ENCODE results near the gene HTR2B.
"Not testable (repeated sequence)": the region's sequence is repeated elsewhere in the genome, so short reads cannot be mapped to it uniquely, and the experiment has no call there.

Gene HTR2B

DNA sequence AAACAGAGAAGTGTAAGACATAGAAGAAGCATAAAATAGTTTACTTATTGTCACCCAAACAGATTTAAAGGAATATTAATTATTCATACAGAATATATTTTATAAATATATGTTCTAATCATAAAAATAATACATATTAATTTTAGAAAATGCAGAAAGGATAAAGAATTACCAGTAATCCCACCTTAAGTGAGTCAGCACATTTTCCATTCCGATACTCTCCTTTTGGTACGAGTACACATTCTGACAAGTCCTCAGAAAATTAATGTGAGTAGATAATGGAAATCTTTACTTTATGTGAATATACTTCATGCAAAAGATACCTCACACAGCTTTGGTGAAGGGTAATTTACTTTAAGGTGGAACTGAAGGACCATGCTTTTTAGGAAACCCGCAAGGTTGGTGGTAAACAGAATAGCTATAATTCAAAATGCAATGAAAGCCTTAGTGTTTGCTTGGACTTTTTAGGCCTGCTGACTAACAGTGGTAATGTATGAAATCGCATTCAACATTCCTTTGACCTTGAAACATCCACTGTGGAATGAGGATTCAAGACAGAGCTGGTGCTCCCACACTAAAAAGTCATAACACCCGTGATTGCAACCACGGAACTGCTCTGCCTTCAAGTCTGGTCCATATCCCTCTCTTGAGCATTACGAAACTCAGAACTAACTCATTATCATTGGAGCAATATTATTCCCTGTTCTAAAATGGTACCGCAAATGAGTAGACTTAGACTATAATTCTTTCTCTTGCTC is 28.1 kb upstream of the HTR2B start:
- no peaks in the 10 kb centered on the region for H3K9me3 Mint-ChIP-seq
- no peaks in the 10 kb centered on the region for H3K4me1 Mint-ChIP-seq (ENCODE audit: low read depth)
- intact Hi-C loops (cut with micrococcal nuclease): no loop called here
- H3K4me3 Mint-ChIP-seq: no peak overlapping the region
- peaks cover 73% of the 10 kb centered on the region for H3K36me3 Mint-ChIP-seq (ENCODE audit: low read depth)
- H3K27me3 Mint-ChIP-seq: no peaks in the 10 kb centered on the region
- H3K27ac Mint-ChIP-seq: no peak overlapping the region

DNA sequence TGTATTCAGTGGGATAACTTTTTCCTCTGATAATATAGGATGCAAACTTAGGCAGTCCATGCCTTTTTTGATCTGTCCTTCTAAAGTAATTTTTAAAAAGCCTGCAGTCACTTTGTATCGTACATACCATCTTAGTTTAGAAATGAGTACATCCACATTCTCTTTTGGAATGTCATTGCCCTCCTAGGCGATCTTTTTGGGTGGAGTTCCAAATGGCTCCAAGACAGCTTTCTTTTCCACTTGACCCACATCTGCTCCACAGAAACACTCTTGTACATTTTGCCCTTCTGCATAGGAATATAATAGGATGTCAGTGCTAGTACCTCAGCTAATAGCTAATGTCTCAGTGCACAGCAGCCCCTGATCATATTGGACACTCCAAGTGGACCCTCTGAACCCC is 21.8 kb upstream of the HTR2B start:
- no peak overlapping the region for H3K27ac Mint-ChIP-seq
- no peaks in the 10 kb centered on the region for H3K27me3 Mint-ChIP-seq
- H3K36me3 Mint-ChIP-seq (ENCODE audit: low read depth): peaks cover 68% of the 10 kb centered on the region
- H3K9me3 Mint-ChIP-seq: no peaks in the 10 kb centered on the region
- intact Hi-C loops (cut with micrococcal nuclease): no loop called here
- no peaks in the 10 kb centered on the region for H3K4me1 Mint-ChIP-seq (ENCODE audit: low read depth)
- H3K4me3 Mint-ChIP-seq: no peak overlapping the region

DNA sequence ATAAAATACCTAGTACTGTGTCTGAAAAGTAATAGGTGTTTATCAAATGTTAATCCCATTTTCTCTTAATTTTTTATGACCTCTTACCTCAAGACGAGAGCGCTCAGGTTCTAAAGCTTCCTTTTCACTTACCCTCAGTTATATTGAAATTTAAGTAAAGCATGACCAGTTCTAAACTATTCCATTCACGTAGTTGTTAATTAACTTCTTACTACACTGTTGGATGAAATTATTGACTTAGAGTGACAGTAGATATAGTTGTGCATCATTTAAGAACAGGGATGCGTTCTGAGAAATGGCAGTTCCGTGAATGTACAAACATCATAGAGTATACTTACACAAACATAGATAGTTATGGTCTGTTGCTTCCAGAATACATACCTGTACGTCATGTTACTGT is 20.1 kb upstream of the HTR2B start:
- Mint-ChIP-seq H3K4me1 (ENCODE audit: low read depth) (no peaks in the 10 kb centered on the region), H3K27me3 (no peaks in the 10 kb centered on the region), H3K36me3 (ENCODE audit: low read depth) (peaks cover 75% of the 10 kb centered on the region), H3K9me3 (no peaks in the 10 kb centered on the region), H3K27ac (no peak overlapping the region), H3K4me3 (no peak overlapping the region)
- intact Hi-C loops (cut with micrococcal nuclease): no loop called here

- peaks cover 60% of the 10 kb centered on the region for H3K36me3 Mint-ChIP-seq (ENCODE audit: low read depth)
- H3K4me1 Mint-ChIP-seq (ENCODE audit: low read depth); H3K4me3 Mint-ChIP-seq; intact Hi-C loops (cut with micrococcal nuclease); H3K27me3 Mint-ChIP-seq; H3K9me3 Mint-ChIP-seq; H3K27ac Mint-ChIP-seq: not testable (repeated sequence)
Observed at GRCh38 chr2:231140808-231141207, 16.0 kb upstream of the HTR2B start.

DNA sequence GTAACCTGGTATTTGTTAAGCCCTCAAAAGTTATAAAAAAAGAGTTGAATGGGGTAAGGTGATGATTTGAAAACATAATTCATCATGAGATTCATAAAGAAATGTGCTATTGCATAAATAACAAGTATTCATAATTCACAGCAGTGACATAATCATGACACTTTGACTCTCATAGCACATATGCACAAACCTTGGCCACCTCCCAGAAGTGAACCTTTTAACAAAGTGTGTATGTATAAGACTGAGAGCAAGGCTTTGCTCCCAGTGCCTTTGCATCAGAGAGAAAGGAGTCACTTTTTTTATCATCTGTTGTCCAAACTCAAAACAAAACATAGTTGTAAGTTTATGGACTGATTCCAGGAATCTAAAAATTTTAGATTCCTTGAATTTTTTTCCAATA is 15.0 kb upstream of the HTR2B start:
- no peaks in the 10 kb centered on the region for H3K27me3 Mint-ChIP-seq
- peaks cover 2% of the 10 kb centered on the region for H3K4me1 Mint-ChIP-seq (ENCODE audit: low read depth)
- intact Hi-C loops (cut with micrococcal nuclease): no loop called here
- peaks cover 52% of the 10 kb centered on the region for H3K36me3 Mint-ChIP-seq (ENCODE audit: low read depth)
- H3K9me3 Mint-ChIP-seq: no peaks in the 10 kb centered on the region
- H3K27ac Mint-ChIP-seq: no peak overlapping the region
- no peak overlapping the region for H3K4me3 Mint-ChIP-seq

DNA sequence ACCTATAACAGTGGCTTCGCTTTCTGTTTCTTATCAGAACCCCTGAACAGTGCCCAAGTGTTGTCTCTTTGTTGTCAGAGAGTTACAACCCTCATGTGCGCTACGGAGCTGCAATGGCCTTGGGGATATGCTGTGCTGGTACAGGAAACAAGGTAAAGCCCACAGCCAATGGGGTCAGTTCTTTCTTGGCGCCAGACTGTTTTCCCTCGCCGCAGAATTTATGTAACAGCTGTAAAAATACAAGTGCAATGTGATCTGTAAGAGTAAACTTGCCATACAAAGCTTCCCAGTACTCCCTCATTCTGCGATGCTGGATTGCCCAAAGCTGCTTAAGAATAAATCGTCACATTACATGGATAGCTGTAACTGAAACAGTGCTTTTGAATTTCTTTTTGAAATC is 13.9 kb upstream of the HTR2B start:
- intact Hi-C loops (cut with micrococcal nuclease): no loop called here
- H3K4me3 Mint-ChIP-seq: no peak overlapping the region
- peaks cover 9% of the 10 kb centered on the region for H3K4me1 Mint-ChIP-seq (ENCODE audit: low read depth)
- H3K27me3 Mint-ChIP-seq: no peaks in the 10 kb centered on the region
- no peaks in the 10 kb centered on the region for H3K9me3 Mint-ChIP-seq
- peaks cover 43% of the 10 kb centered on the region for H3K36me3 Mint-ChIP-seq (ENCODE audit: low read depth)
- H3K27ac Mint-ChIP-seq: no peak overlapping the region

- peaks cover 32% of the 10 kb centered on the region for H3K36me3 Mint-ChIP-seq (ENCODE audit: low read depth)
- H3K27ac Mint-ChIP-seq: no peak overlapping the region
- intact Hi-C loops (cut with micrococcal nuclease): no loop called here
- H3K4me3 Mint-ChIP-seq: no peak overlapping the region
- peaks cover 15% of the 10 kb centered on the region for H3K4me1 Mint-ChIP-seq (ENCODE audit: low read depth)
- H3K27me3 Mint-ChIP-seq: no peaks in the 10 kb centered on the region
- H3K9me3 Mint-ChIP-seq: no peaks in the 10 kb centered on the region
Observed at GRCh38 chr2:231134910-231135655, 10.2 kb upstream of the HTR2B start.

DNA sequence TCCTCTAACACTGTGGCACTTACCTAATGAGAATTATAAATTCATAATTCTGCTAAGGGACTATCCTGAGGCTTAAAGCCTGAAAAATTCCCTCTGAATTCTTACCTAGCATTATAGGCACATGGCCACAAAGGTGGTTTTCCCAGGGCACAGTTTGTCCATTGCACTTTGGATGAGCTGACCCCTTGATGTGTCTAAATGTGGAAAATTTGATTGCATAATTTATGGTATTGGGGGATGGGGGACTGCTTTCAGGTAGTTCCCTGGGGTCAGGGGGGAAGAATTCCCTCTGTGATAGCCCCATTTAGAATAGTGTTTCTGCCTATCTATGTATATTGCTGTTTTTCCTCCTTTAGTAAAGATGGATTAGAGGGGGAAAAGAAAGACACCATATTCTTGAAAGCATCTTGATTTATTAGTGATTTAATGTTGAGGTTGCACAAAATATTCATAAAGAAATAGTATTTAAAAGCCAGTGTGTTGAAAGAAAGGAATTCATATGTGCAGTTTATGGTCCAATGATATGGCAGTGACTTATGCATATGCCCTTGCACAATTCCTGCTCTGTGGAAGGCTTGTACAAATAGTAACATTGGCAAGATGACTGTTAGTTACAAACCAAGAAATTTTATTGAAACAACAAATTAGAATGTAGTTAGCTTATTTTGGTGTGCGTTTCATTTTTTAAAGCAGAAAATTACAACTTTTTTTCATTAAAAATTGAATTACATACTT is 8.7 kb upstream of the HTR2B start:
- H3K27me3 Mint-ChIP-seq: no peaks in the 10 kb centered on the region
- no peak overlapping the region for H3K4me3 Mint-ChIP-seq
- peaks cover 15% of the 10 kb centered on the region for H3K4me1 Mint-ChIP-seq (ENCODE audit: low read depth)
- intact Hi-C loops (cut with micrococcal nuclease): no loop called here
- no peaks in the 10 kb centered on the region for H3K9me3 Mint-ChIP-seq
- peaks cover 18% of the 10 kb centered on the region for H3K36me3 Mint-ChIP-seq (ENCODE audit: low read depth)
- H3K27ac Mint-ChIP-seq: no peak overlapping the region

- no peak overlapping the region for H3K27ac Mint-ChIP-seq
- intact Hi-C loops (cut with micrococcal nuclease): no loop called here
- peaks cover 15% of the 10 kb centered on the region for H3K4me1 Mint-ChIP-seq (ENCODE audit: low read depth)
Observed at GRCh38 chr2:231132129-231132528, 7.3 kb upstream of the HTR2B start.

GRCh38 chr2:231130336-231131056 is 5.7 kb upstream of the HTR2B start:
- intact Hi-C loops (cut with micrococcal nuclease): no loop called here
- peaks cover 15% of the 10 kb centered on the region for H3K4me1 Mint-ChIP-seq (ENCODE audit: low read depth)
- H3K36me3 Mint-ChIP-seq (ENCODE audit: low read depth): peaks cover 13% of the 10 kb centered on the region
- no peak overlapping the region for H3K27ac Mint-ChIP-seq
- no peaks in the 10 kb centered on the region for H3K27me3 Mint-ChIP-seq
- H3K4me3 Mint-ChIP-seq: no peak overlapping the region
- no peaks in the 10 kb centered on the region for H3K9me3 Mint-ChIP-seq

More at GRCh38 chr2:231132129-231132528, 7.3 kb upstream of the HTR2B start:
- Mint-ChIP-seq H3K27me3 (no peaks in the 10 kb centered on the region), H3K4me3 (no peak overlapping the region), H3K36me3 (ENCODE audit: low read depth) (peaks cover 16% of the 10 kb centered on the region), H3K9me3 (no peaks in the 10 kb centered on the region)

DNA sequence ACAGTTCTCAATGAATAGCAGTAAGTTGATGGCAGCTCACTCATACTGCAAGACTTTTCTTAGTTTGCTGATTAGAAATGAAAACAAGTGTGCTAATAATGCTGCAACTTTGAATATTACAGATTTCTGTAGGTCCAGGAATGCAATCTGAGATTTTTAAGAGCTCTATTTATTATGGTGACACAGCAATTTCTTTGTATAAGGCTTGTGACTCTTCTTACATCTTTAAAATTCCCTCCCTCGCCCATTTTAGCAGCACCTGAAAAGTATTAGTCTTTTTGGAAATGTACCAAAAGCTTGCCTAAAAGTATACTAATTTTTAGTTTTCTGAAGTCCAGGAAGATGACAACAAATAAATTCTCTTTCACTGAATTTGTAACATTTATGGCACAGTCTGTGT is 4.4 kb upstream of the HTR2B start:
- H3K4me3 Mint-ChIP-seq: no peak overlapping the region
- H3K9me3 Mint-ChIP-seq: no peaks in the 10 kb centered on the region
- H3K27me3 Mint-ChIP-seq: no peaks in the 10 kb centered on the region
- H3K4me1 Mint-ChIP-seq (ENCODE audit: low read depth): peaks cover 8% of the 10 kb centered on the region
- peaks cover 13% of the 10 kb centered on the region for H3K36me3 Mint-ChIP-seq (ENCODE audit: low read depth)
- H3K27ac Mint-ChIP-seq: no peak overlapping the region
- intact Hi-C loops (cut with micrococcal nuclease): no loop called here

GRCh38 chr2:231128541-231128940 is 3.7 kb upstream of the HTR2B start:
- intact Hi-C loops (cut with micrococcal nuclease): no loop called here

GRCh38 chr2:231127936-231128335 is 3.1 kb upstream of the HTR2B start:
- Mint-ChIP-seq H3K4me3 (no peak overlapping the region), H3K9me3 (no peaks in the 10 kb centered on the region), H3K4me1 (ENCODE audit: low read depth) (peaks cover 5% of the 10 kb centered on the region), H3K27ac (no peak overlapping the region), H3K36me3 (ENCODE audit: low read depth) (peaks cover 13% of the 10 kb centered on the region), H3K27me3 (no peaks in the 10 kb centered on the region)
- intact Hi-C loops (cut with micrococcal nuclease): no loop called here

More at GRCh38 chr2:231128541-231128940, 3.7 kb upstream of the HTR2B start:
- Mint-ChIP-seq H3K9me3 (no peaks in the 10 kb centered on the region), H3K4me3 (no peak overlapping the region), H3K27ac (no peak overlapping the region), H3K27me3 (no peaks in the 10 kb centered on the region), H3K36me3 (ENCODE audit: low read depth) (peaks cover 13% of the 10 kb centered on the region), H3K4me1 (ENCODE audit: low read depth) (peaks cover 6% of the 10 kb centered on the region)

DNA sequence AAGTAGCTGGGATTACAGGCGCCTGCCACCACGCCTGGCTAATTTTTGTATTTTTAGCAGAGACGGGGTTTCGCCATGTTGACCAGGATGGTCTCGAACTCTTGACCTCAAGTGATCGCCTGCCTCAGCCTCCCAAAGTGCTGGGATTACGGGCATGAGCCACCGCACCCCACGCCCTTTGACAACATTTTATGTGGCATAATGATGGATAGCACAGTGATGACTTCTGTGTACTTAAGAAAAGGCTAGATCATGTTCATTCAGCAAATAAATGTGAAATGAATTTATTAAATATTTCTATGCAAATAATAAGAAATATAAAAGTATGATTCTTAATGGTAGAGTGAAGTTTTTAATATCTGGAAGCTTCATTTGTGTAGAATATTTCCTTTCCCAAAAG is 2.6 kb upstream of the HTR2B start:
- H3K4me3 Mint-ChIP-seq: no peak overlapping the region
- H3K36me3 Mint-ChIP-seq (ENCODE audit: low read depth): peaks cover 13% of the 10 kb centered on the region
- no peak overlapping the region for H3K27ac Mint-ChIP-seq
- intact Hi-C loops (cut with micrococcal nuclease): no loop called here
- H3K4me1 Mint-ChIP-seq (ENCODE audit: low read depth): peaks cover under 1% of the 10 kb centered on the region
- H3K9me3 Mint-ChIP-seq: no peaks in the 10 kb centered on the region
- H3K27me3 Mint-ChIP-seq: no peaks in the 10 kb centered on the region

Measured in dendritic cell treated with granulocyte-macrophage colony-stimulating factor and Interleukin-4, amounts not matched to agents 40 ng/mL and 50 ng/mL, for 4 days (primary cell).